Right renal pelvis (tissue), 4 donors: ENCODE data around the gene CCNI. TPM values are rescaled to one million over a fixed set of nuclear protein-coding genes. Genes with fewer than 3 reads are reported as not detected.
"Not testable (repeated sequence)": the region's sequence is repeated elsewhere in the genome, so short reads cannot be mapped to it uniquely, and the experiment has no call there.

Source experiments
- DNase-seq, 4 donors: peaks; one replicate each; pipeline ENCODE4 v3.0.0-alpha.2; 2013; ENCODE audit warnings: low read depth in 4 of 4, low spot score in 3 of 4, missing footprints in 1 of 4
- polyA plus RNA-seq, 4 donors: library from polyadenylated mRNA; unstranded; fragments of 120-200 nt; gene quantifications; one replicate each; pipeline ENCODE4 v1.2.1, GENCODE V29; 2013; ENCODE audit not compliant: insufficient read length in 4 of 4

The CCNI gene
- 100 to 1,000 TPM; 385 to 433 (median 387) TPM for polyA plus RNA-seq

- DNase-seq: peak; percentile 97 to 100 (median 97)
These were observed at the start of gene CCNI for GRCh38 chr4:77075869-77076799. Gene CCNI (minus strand): TSS chr4:77075989. CDS start chr4:77066362, 9,627 bp downstream.

GRCh38 chr4:77124576-77124975 lies 48.8 kb upstream of the CCNI start:
- DNase-seq: no peak

- no peak for DNase-seq
These were observed 47.6 kb upstream of the CCNI start for GRCh38 chr4:77123411-77123810.

GRCh38 chr4:77122656-77123055 lies 46.9 kb upstream of the CCNI start:
- DNase-seq: no peak

- DNase-seq: no peak
These were observed 46.0 kb upstream of the CCNI start for GRCh38 chr4:77121736-77122240.

- DNase-seq: no peak
These were observed 45.2 kb upstream of the CCNI start for GRCh38 chr4:77120886-77121508.

- DNase-seq: no peak
These were observed 41.9 kb upstream of the CCNI start for GRCh38 chr4:77117721-77118120.

- no peak for DNase-seq
These were observed 37.3 kb upstream of the CCNI start for GRCh38 chr4:77113069-77113468.

- no peak for DNase-seq
These were observed 34.9 kb upstream of the CCNI start for GRCh38 chr4:77110730-77111129.

- peak in 3 of 4 donors; percentile 38 to 47 (median 41) for DNase-seq
These were observed 29.2 kb upstream of the CCNI start for GRCh38 chr4:77104791-77105540.

GRCh38 chr4:77104388-77104787 lies 28.6 kb upstream of the CCNI start:
- no peak for DNase-seq

GRCh38 chr4:77100234-77100633 lies 24.4 kb upstream of the CCNI start:
- no peak for DNase-seq

- no peak for DNase-seq
These were observed 21.8 kb upstream of the CCNI start for GRCh38 chr4:77097611-77098010.

- DNase-seq: no peak
These were observed 19.5 kb upstream of the CCNI start for GRCh38 chr4:77095101-77095821.

GRCh38 chr4:77094496-77094895 lies 18.7 kb upstream of the CCNI start:
- DNase-seq: no peak

GRCh38 chr4:77093401-77093800 lies 17.6 kb upstream of the CCNI start:
- DNase-seq: no peak

- no peak for DNase-seq
These were observed 17.2 kb upstream of the CCNI start for GRCh38 chr4:77092975-77093374.

- DNase-seq: no peak
These were observed 14.1 kb upstream of the CCNI start for GRCh38 chr4:77089866-77090265.

- DNase-seq: not testable (repeated sequence)
These were observed 11.2 kb upstream of the CCNI start for GRCh38 chr4:77087027-77087426.

GRCh38 chr4:77084019-77084639 lies 8.3 kb upstream of the CCNI start:
- DNase-seq: no peak
